NCI-H2196 treated with DMSO at 0.1 percent for 48 hours (cell line): ENCODE measurements around the gene PTPRO.

Experiments
- DNase-seq: peaks from one replicate; lab custom pipeline; 2025; ENCODE audit not compliant: unreplicated experiment; lab: John Stamatoyannopoulos, UW

Gene PTPRO

DNA sequence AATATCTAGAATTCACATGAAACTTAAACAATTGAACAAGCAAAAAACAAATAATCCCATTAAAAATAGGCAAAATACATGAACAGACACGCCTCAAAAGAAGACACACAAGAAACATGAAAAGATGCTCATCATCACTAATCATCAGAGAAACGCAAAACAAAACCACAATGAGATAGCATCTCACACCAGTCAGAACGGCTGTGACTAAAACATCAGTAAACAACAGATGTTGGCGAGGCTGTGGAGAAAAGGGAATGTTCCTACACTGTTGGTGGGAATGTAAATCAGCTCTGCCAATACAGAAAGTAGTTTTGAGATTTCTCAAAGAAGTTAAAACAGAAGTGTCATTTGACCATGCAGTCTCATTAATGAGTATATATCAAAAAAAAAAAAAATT is 121.3 kb downstream of the PTPRO start:
- no peak for DNase-seq

DNA sequence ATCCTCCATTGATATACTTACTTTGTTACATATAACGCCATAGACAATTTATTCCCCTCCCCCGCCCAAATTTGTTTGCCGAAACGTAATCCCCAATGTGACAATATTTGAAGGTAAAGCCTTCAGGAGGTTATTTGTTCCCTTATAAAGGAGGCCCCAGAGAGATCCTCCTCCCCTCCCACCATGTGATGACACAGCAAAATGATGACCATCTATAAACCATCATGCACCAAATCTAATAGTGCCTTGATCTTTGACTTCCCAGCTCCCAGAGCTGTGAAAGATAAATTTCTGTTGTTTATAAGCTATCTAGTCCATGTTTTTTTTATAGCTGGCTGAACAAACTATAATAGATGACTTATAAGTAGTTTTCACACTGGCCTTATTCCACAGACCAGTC is 122.2 kb downstream of the PTPRO start:
- DNase-seq, result no peak

DNA sequence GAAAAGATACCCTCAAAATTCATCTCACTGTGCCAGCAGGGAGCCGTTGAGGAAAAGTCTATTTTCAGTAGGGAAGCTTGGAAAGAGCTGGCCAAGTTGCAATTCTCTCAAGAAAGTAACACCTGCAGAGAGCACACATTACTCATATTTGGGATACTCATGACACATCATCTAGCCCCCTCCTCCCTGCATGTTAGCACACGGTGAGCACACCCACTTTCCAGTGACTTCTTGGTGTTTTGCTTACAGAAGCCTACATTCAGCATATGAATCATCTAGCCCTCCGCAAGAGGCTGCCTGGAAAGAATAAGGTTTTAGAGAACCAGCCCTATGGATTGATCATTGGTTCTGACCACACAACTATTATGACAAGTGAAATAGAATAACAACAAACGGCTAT is 124.5 kb downstream of the PTPRO start:
- DNase-seq, result no peak

DNA sequence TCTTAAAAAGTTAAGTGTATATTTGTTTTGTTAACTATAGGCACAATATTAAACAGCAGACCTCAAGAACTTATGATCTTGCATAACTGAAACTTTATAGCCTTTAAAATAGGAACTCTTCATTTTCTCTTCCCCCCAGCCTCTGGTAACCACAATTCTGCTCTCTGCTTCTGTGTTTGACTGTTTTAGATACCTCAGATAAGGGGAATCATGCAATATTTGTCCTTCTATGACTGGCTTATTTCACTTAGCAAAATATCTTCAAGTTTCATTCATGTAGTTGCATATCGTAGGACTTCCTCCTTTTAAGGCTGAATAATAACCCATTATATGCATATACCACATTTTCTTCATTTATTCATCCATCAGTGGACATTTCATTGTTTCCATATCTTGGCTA is 131.3 kb downstream of the PTPRO start:
- no peak for DNase-seq

DNA sequence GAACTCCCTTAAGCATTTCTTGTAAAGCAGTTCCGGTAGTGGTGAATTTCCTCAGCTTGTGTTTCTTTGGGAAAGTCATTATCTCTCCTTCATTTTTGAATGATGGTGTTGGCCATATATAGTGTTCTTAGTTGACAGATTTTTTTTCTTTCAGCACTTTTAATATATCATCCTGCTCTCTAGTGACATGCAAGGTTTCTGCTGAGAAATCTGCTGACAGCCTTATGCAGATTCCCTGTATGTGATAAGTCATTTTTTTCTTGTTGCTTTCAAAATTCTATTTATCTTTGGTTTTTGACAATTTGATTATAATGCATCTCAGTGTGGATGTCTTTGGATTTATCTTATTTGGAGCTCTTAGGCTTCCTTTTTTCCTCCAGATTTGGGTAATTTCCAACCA is 135.7 kb downstream of the PTPRO start:
- no peak for DNase-seq

DNA sequence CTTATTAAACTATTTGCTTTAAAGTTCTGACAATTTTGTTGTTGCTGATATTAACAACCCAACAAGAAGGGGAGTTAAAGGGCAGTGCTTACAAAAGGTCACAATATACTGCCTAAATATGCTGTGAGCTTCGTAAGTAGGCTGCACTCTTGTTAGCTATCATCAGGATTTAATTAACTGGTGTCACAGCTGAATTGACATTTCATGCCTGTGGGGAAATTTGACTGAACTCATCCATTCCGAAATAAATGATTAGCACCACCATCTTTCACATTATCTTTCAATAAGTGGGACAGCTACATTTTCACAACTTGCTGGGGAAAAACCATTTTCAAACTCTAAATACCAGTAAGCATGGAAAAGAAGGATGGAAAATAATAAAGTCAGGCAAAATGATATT is 146.6 kb downstream of the PTPRO start:
- DNase-seq, result no peak

DNA sequence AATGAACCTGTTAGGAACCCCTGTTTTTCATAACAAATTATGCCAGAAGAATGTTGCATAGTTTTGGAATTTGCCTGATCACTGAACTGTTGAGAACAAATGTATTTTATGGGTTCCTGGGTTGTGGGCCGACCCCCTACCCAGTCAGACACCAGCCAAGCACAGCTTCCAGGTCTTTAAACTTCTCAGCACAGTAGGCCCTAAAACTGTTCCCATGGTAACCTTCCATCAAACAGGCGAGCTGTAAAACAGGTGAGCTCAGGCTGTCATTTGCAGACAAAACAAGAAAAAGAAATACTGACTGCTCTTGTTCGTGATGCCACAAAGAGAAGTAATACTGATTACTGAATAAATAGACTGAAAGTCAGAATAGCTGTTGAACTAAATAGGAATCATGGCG is 147.0 kb downstream of the PTPRO start:
- no peak for DNase-seq

DNA sequence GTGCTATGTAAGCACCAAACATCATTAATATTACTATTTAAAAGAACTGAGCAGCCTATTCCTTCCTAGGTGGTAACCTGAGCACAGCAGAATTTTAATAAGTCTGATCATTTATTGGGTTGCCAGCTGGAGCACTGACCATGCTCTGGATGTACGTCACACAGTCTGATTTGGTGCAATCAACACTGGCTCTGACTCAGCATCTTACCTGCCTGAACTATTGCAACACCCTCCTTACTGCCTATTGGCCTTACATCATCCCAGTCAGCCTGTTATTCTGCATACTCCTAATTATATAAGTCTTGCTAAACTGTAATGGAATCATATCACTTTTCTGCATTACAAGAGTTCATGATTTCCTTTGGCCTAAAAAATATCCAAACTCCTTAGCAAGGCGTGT is 149.7 kb downstream of the PTPRO start:
- DNase-seq, result no peak

DNA sequence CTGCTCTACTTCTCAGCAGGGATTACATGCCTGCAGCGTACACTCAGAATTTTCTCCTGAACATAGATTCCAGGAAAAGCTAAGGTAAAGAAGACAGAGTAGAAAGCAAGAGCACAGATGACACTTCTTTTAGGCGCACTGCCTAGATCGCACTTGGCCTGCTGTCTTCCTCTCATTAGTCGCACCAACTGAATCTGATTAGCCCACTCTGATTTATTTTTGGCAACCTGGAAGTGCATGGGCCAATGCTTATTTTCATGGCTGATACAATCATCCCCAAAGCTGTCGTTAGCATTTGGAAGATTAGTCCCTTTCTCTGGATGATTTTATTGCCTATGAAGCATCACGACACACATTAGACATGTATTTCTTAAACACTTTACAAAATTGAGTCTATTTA is 152.5 kb downstream of the PTPRO start:
- no peak for DNase-seq

DNA sequence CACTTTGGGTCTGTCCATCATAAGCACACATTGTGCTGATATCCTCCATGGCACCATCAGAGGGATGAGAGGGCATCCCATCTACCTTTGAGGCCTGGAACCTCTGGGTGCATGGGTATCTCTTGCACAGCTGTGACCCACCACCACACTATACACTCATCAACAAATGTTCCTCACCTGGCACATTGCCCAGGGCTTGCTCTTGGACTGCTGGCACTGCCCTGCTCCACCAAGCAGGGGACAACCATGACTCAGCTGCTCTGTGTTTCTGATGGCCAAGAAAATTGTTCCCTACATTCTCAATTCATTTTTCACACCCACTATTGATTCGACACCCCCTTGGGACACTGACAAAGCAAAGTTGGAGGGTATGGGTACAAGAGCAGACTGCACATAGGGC is 155.5 kb downstream of the PTPRO start:
- no peak for DNase-seq

DNA sequence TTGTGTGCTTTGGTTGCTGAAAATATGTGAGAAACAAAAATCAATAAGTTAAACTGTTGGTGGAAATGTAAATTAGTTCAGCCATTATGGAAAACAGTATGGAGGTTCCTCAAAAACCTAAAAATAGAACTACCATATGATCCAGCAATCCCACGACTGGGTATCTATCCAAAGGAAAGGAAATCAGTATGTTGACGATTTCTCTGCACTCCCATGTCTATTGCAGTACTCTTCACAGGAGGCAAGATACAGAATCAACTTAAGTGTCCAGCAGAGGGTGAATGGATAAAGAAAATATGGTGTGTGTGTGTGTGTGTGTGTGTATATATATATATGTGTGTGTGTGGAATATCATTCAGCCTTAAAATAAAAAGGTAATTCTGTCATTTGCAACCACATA is 159.5 kb downstream of the PTPRO start:
- no peak for DNase-seq

DNA sequence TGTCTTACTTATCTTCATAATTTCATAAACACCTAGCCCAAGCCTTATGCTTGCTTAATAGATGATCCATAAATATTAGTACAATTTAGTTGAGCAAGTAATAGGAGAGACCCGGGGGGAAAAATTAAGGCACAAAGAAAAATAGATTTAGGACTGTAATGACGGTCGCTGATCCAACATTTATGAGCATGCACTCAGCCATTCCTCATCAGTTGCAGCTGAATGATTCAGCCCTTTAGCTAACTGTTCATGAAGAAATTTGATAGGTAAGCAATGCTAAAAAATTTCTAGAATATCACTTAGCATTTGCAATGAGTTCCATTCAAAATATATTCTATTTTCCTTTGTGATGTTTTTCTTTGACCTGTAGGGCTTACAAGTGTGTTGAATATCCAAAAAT is 163.2 kb downstream of the PTPRO start:
- no peak for DNase-seq

DNA sequence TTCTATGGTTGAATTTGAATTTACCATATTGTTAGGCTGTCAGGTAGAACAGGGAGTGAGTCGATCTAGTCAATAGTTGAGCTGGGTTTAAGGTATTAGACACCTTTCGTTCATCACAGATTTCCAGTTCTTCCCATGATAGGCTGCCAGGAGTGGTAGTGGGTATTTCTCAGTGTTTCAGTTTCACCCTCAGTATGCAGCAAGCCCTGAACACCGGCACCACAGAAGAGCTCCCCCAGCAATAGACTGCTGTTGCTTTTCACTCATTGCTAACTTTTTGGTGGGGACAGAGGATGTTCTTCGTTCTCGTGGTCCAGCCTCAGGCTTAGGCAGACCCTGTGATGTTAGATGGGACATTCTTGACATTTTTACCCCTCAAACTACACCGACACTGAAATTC is 164.6 kb downstream of the PTPRO start:
- DNase-seq, result no peak

DNA sequence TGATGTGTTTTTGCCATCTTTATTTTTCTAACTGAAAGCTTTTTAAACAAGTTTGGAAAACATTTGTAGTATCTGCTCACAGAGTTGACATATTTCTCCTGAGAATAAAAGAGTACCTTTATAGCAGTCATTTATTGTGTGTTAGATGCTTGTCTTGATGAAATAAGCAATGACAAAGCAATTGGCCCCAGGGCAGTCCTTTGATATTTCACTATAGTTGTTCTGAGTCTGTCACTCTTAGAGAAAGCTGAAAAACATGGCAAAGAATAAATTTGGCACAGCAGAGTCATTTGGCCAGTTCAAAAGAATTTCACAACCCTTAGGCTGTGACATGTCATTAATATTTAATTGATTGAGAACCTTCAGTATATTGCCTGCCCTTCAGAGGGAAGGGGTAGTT is 166.2 kb downstream of the PTPRO start:
- DNase-seq, result no peak

DNA sequence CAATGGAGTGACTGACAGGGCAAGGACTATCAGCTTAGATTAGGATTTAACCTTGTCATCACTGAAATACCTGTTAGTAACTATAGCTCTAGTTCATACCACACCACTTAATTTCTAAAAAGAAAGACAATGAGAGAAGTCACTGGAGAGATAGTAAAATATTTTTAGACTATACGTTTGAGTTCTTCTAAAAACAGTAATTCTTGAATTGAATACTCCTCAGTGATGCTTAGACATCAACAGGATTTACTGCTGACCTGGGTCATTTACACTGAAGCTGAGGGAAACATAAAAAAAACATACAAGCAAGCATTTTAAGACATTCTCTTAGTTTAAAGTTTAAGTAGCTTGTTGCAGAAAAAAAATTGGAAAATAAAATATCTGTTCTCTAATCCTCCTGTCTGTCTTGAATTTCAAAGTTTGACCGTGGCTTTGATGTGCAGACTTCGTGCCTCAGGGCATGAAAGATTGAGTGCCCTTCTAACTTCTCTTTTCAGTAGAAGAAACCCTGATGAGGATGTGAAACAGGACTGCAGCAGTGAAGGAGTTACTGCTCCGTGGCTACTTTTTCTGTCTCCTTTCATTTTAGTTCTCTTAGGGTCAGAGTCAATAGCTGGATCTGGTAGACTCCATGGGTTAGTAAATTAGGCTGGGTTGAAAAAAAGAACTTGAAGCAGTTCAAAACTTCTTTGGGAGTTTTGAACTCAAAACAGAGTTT is 172.2 kb downstream of the PTPRO start:
- DNase-seq, result no peak

DNA sequence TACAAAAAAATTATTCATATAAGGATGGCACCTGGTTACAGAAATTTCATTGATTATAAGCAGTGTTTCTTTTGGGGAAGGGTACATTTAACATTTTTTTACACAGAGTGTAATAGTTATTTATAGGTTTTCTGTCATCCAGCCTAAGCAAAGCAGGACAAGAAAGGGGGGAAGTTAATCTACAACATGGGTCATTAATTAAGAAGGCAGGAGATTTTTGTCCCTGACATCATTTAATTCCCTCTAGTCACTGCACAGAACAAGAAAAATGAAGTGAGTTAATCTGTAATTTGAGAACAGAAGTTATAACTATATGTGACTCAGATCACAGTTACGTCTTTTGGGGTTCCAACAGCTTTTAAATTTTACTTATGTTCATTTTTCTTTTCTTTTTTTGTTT is 173.4 kb downstream of the PTPRO start:
- no peak for DNase-seq

DNA sequence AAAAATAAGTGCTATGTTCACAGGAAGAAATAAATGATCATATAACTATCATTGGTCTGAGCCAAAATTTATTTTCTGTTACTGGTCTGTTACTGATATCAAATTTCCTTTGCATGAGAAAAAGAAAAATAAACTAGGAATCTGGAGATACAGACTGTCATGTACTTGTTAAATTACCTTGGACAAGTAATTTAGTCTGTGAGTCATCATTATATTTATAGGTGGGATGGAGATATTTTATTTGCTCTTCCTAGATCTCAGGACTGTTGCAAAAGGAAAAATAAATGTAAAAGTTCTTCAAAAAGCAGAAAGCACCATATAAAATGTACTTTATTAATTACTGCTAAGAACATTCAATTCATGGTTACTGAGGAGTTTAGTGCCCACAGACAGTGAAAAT is 174.4 kb downstream of the PTPRO start:
- no peak for DNase-seq

DNA sequence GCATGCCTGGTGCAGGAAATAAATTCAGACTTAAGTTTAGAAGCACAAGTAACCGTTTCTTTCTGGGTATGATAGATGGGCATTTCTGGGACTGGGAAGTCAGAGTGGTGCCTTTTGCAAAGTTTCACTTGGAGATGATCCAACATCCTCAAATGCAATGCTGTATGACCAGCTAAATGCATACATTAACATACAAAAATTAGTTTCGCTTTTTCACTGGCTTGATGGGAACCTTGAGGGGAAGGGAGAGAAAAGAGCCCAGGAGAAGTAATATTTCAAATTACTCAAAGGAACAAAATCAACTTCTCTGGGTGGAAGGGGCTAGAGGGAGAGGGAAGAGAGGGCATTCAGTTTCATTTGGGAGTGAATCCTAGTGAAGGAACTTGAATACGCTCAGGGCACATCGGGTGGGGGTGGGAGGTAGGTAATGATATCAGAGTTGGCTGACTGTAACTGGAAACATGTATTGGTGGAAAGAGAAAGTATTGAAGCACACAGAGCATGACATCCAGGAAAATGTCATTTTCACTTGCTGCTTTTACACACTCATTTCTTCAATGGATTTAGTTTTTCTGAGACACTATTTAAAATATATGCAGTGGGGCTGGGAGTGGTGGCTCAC is 175.5 kb downstream of the PTPRO start:
- DNase-seq, result no peak

DNA sequence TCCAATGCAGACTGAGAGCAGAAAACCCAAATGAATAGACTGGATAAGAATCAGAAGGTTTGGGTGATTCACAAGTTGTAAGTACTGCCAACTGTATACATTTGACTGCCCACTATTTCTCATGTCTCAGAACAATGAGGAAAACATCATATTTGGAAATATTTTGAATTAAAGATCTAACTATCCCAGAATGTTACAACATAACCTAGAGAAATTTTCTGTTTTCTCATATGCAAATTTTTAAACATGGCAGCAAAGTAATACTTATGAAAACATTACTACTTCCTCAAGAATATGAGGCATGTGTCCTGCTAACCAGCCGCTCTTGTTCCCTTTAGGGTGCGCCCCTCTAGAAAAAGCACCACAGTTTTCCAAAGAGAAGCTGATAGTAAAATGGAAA is 179.9 kb downstream of the PTPRO start:
- DNase-seq, result no peak

DNA sequence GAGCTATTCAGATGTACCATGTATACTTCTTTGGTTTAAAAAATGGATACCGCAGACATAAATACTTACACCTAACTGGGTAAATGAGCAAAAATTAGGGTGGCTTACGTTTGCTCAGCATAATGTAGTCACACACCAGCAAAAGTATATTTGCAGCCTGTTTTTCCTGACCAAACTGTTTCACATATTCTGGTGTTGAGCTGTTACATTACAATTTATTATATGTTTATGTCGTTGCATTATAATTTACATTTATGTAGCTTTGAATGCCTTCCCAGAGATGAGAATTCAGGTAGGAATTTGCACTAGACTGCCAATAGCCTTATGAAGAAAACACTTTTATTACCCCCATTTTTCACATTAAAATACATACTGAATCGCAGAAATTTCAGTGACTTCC is 183.3 kb downstream of the PTPRO start:
- no peak for DNase-seq

DNA sequence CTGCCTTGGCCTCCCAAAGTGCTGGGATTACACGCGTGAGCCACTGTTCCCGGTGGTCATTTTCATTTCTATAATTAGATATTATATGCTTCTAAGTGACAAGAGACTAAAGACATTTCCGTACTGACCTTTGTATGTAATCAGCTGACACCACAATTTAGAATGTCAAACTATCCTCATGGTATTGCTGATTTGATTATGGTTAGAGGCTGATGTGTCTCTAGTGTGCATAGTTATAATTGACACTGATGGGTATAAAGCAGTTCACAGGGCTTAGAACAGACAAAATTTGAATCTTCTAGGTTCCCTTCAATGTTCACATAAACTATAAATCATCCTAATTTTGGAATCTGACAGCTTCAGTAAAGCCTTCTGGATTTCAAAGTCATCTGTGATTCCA is 192.7 kb downstream of the PTPRO start:
- DNase-seq, result no peak

DNA sequence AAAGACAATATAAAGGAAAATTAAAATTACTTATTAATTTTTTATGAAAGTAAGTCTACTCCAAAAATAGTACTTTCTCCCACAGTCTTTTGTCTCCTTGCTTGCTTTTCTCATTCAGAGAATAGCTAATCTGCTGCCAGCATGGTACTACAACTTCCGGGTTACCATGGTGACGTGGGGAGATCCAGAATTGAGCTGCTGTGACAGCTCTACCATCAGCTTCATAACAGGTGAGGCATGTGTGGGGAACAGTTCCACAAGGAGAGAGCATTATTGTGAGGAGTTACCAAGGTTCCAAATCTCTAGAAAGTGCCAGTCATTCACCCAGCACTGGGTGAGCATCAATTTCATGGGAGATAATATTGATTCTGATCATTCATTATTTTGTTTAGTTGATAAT is 197.8 kb downstream of the PTPRO start:
- no peak for DNase-seq

DNA sequence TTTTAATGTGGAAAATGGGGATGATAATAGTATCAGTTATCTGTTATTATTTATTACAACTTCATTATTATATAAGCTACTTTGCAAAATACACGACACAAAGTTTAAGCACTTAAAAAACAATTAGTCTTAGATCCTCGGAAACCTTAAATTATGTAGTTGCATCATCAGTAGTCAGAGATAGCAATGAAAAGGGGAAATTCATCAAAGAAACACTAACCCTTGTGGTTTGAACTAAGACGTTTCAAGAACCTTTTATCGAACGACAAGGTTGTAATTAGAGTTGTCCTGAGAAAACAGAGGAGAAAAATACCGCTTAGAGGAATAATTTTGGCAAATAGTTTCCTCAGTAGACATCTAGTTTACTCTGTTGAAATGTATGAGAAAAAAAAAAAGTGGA is 198.5 kb downstream of the PTPRO start:
- DNase-seq, result no peak
